Esophagus squamous epithelium (tissue), 4 donors: ENCODE data around the gene GCK.

Experiments
- POLR2A ChIP-seq, 4 donors: fragments of 450-650 bp; IDR thresholded peaks; one replicate each; pipeline ENCODE4 v1.6.1; 2017; ENCODE audit warnings: antibody characterized with exemption in 4 of 4, mild to moderate bottlenecking in 4 of 4, moderate library complexity in 3 of 4
- TF ChIP-seq, protein P1 (sequence below), 6 experiments: fragments of 450-650 bp in 4 of 6; fragments of 200-600 bp in 2 of 6; sonication (generic) in 2 of 6; IDR thresholded peaks; one replicate each; pipeline ENCODE4 v1.5.1; 2016 to 2019; ENCODE audit warnings: antibody characterized with exemption in 6 of 6, mild to moderate bottlenecking in 4 of 6, moderate library complexity in 4 of 6

DNA sequence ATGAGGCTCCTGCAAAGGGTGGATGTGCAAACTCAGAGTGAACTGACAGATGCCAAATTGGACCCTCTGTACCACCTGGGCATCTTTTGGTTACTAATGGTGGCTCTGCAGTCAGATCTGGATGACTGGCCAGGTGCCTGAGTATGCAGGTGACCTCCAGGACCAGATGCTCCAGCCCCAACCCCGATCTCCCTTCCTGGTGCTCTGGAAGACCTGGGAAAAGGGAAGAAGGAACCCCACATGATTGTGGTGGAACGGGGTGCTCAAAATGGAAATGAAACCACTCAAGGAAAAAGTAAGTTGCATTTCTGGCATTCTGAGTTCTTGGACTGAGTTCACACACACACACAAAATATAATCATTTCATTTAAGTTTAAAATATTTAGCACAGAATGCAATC lies 94.9 kb downstream of the GCK start:
- TF ChIP-seq, protein P1, sequence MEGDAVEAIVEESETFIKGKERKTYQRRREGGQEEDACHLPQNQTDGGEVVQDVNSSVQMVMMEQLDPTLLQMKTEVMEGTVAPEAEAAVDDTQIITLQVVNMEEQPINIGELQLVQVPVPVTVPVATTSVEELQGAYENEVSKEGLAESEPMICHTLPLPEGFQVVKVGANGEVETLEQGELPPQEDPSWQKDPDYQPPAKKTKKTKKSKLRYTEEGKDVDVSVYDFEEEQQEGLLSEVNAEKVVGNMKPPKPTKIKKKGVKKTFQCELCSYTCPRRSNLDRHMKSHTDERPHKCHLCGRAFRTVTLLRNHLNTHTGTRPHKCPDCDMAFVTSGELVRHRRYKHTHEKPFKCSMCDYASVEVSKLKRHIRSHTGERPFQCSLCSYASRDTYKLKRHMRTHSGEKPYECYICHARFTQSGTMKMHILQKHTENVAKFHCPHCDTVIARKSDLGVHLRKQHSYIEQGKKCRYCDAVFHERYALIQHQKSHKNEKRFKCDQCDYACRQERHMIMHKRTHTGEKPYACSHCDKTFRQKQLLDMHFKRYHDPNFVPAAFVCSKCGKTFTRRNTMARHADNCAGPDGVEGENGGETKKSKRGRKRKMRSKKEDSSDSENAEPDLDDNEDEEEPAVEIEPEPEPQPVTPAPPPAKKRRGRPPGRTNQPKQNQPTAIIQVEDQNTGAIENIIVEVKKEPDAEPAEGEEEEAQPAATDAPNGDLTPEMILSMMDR (IDR thresholded peaks at IDR 0.05), result no peak
- TF ChIP-seq POLR2A (IDR thresholded peaks at IDR 0.05), result no peak
